ENCODE results near the gene APOA1.

DNA sequence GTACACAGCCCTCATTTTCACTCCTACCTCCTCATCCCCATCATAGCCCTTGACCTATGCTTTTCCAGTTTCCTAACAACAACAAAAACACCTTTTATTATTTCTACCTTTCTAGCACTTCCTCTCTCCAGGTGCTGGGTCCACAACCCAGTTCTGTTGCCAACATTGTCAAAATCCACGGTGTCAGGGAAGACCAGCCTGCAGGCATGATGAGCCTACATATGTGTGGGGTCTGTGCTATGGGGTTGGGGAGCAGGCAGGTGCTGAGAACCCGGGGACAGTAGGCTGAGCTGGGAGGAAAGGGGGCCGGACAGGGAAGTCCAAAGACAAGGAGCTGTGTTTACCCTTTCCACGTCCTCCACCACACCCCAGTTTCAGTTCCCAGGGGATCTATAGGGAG lies 48.9 kb downstream of the APOA1 start:
- no peak for TF ChIP-seq EZH2 (IDR thresholded peaks at IDR 0.05)
- TF ChIP-seq, protein P1, sequence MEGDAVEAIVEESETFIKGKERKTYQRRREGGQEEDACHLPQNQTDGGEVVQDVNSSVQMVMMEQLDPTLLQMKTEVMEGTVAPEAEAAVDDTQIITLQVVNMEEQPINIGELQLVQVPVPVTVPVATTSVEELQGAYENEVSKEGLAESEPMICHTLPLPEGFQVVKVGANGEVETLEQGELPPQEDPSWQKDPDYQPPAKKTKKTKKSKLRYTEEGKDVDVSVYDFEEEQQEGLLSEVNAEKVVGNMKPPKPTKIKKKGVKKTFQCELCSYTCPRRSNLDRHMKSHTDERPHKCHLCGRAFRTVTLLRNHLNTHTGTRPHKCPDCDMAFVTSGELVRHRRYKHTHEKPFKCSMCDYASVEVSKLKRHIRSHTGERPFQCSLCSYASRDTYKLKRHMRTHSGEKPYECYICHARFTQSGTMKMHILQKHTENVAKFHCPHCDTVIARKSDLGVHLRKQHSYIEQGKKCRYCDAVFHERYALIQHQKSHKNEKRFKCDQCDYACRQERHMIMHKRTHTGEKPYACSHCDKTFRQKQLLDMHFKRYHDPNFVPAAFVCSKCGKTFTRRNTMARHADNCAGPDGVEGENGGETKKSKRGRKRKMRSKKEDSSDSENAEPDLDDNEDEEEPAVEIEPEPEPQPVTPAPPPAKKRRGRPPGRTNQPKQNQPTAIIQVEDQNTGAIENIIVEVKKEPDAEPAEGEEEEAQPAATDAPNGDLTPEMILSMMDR (IDR thresholded peaks at IDR 0.05), result no peak
